Measurements from ENCODE around the gene HOPX. TPM values are rescaled to one million over a fixed set of nuclear protein-coding genes. Genes with fewer than 3 reads are reported as not detected.
A peak's percentile ranks its signal among the peaks of the same experiment; 100 is the strongest.

HOPX gene
- total and polyA plus RNA-seq, 2 of the 4 experiments (the other 2 are of a cell fraction) = 1.3 to 1.7 TPM

DNA sequence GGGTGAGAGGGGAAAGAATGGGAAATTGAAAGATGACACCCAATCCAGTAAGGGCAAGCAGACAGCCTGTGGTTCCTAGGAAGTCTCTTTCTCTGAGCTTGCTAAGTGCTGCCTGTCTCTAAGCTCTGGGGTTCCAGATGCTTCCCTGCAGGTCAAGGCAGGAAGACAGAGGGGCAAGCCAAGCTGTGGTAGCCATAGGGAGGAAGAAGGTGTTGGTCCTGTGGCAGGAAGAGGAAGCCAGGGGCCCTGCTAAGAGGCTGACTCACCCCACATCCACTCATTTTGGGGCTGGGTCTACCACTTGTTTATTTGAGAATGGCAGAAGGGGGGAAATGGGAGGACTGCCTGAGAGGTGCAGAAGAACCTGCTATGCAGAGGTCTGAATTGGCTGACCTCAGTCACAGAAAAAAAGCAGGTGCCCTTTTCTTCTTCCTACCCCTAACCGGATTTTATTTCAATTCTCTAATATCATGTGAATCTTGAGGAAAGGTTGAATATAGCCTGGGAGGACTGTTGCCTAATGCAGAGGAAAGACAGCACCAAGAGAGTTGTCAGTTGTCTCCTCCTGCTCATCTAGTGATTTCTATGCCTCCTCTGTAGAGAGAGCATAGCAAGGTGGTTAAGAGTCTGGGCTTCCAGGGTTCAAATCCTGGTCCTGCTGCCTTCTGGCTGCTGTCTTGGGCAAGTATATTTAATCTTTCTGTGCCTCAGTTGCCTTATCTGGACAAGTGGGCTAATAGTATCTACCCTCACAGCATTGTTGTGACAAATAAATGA lies 27.4 kb downstream of the HOPX start:
- Histone ChIP-seq H3K4me3 (ENCODE audit: insufficient read depth, low read depth, low read length) (no peak overlapping the region), H3K9ac (ENCODE audit: low read depth, low read length) (no peak overlapping the region), H4K8ac (ENCODE audit: low read depth in 2 of 2, low read length in 2 of 2) (no peak overlapping the region), H2BK15ac (ENCODE audit: low read depth, low read length) (no peak overlapping the region), H4K5ac (ENCODE audit: low read depth, low read length) (no peak overlapping the region), H2BK5ac (ENCODE audit: low read depth, low read length, poor library complexity, severe bottlenecking) (no peak overlapping the region), H2AK5ac (ENCODE audit: low read depth, low read length) (no peak overlapping the region), H3K79me1 (ENCODE audit: low read depth in 1 of 2, low read length in 2 of 2) (no peaks in the 10 kb centered on the region), H3K4ac (ENCODE audit: low read depth, low read length) (0 out of 2 replicates have a peak overlapping the region, but pooled peaks have one; percentile 34), H3K56ac (ENCODE audit: extremely low read depth, insufficient read depth, low read length) (no peak overlapping the region), H3K27ac (ENCODE audit: insufficient read depth, low read length) (no peak overlapping the region), H2BK120ac (ENCODE audit: low read depth, low read length) (no peak overlapping the region; the same call in 1 of the 2 replicates), H3K4me2 (ENCODE audit: low read depth, low read length) (no peak overlapping the region), H4K91ac (ENCODE audit: insufficient read depth, low read depth, low read length) (peak overlapping the region; percentile 41; the same call in 1 of the 2 replicates), H3K18ac (ENCODE audit: low read depth, low read length) (no peak overlapping the region), H3K9me3 (ENCODE audit: control insufficient read depth, insufficient read depth, low read length) (peaks cover 2% of the 10 kb centered on the region; the same call in 1 of the 2 replicates), H3K27me3 (ENCODE audit: control insufficient read depth, insufficient read depth, low read length) (peaks cover 34% of the 10 kb centered on the region), H3K4me1 (ENCODE audit: control insufficient read depth, insufficient read depth, low read length) (peaks cover 2% of the 10 kb centered on the region; the same call in 1 of the 2 replicates), H3K14ac (replicated peaks; ENCODE audit: low read depth, low read length) (no peak overlapping the region), H3K9me1 (ENCODE audit: insufficient read depth, low read length) (no peaks in the 10 kb centered on the region; the same call in 1 of the 2 replicates), H3K36me3 (ENCODE audit: control insufficient read depth, insufficient read depth, low read length) (no peaks in the 10 kb centered on the region), H3K23ac (ENCODE audit: low read depth, low read length) (no peak overlapping the region), H4K20me1 (ENCODE audit: insufficient read depth, low read length) (no peaks in the 10 kb centered on the region), H2BK20ac (ENCODE audit: low read depth, low read length) (no peak overlapping the region; the same call in 1 of the 2 replicates), H2AFZ (replicated peaks; ENCODE audit: low read length, poor library complexity) (peak overlapping the region; percentile 61), H2AK9ac (replicated peaks; ENCODE audit: low read depth, low read length, poor library complexity) (no peak overlapping the region)
- DNase-seq = no peak
- no peak for TF ChIP-seq SMC3 (IDR thresholded peaks at IDR 0.05; ENCODE audit: low read depth, low read length)
- TF ChIP-seq, protein P1, sequence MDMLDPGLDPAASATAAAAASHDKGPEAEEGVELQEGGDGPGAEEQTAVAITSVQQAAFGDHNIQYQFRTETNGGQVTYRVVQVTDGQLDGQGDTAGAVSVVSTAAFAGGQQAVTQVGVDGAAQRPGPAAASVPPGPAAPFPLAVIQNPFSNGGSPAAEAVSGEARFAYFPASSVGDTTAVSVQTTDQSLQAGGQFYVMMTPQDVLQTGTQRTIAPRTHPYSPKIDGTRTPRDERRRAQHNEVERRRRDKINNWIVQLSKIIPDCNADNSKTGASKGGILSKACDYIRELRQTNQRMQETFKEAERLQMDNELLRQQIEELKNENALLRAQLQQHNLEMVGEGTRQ (IDR thresholded peaks at IDR 0.05; ENCODE audit: low read depth, low read length) = no peak
- no peak for TF ChIP-seq CHD1 (IDR thresholded peaks at IDR 0.05; ENCODE audit: low read depth, low read length)
- no peak for TF ChIP-seq CEBPB (IDR thresholded peaks at IDR 0.05; ENCODE audit: low read depth, low read length)
- no peak for TF ChIP-seq POLR2A (IDR thresholded peaks at IDR 0.05; ENCODE audit: low read depth, low read length)
- no peak for TF ChIP-seq BHLHE40 (IDR thresholded peaks at IDR 0.05; ENCODE audit: low read depth, low read length)
- TF ChIP-seq MAFK (IDR thresholded peaks at IDR 0.05; ENCODE audit: low read depth, low read length) = no peak
- no peak for TF ChIP-seq FOS (IDR thresholded peaks at IDR 0.05; ENCODE audit: low read depth, low read length)
- TF ChIP-seq MXI1 (IDR thresholded peaks at IDR 0.05; ENCODE audit: borderline replicate concordance, low read depth, low read length) = no peak
- BruUV-seq (replicated peaks) = no TSS peak
- no peak for ATAC-seq (ENCODE audit: low read depth)
- CTCF ChIA-PET = interaction anchor here (0.6 kb wide), 1 partner anchor 78 kb away, joined by 3 read pairs; no protein-coding TSS in a partner anchor
- WGBS, 2 experiments (ENCODE audit: extremely low coverage in 2 of 2, insufficient read length in 1 of 2) = no CpG with 5 or more reads among the region's 1 CpG
- intact Hi-C loops (cut with micrococcal nuclease) (no loop called here), dilution Hi-C loops (cut with HindIII; ENCODE audit: low sequenced_read_pairs, unreplicated experiment) (no loop called here), in situ Hi-C loops (cut with MboI; ENCODE audit: low sequenced_read_pairs) (no loop called here)
- POLR2A ChIA-PET (ENCODE audit: unreplicated experiment) = no interaction called here
